ENCODE results near the gene XPO5. TPM values are rescaled to one million over a fixed set of nuclear protein-coding genes. Genes with fewer than 3 reads are reported as not detected.
A peak's percentile ranks its signal among the peaks of the same experiment; 100 is the strongest.
"Not testable (repeated sequence)": the region's sequence is repeated elsewhere in the genome, so short reads cannot be mapped to it uniquely, and the experiment has no call there.

Gene XPO5
- total RNA-seq, 8 experiments from 2014 or later: 29.4 to 70.9 (median 38.8) TPM

GRCh38 chr6:43575105-43575771 is 600 bp downstream of the XPO5 start:
- 0 to 7% (median 0%) methylated on average over 1 to 15 of the region's 38 CpGs; no CpG with 5 or more reads in 1 of the 10 experiments for WGBS, 10 experiments
- Histone ChIP-seq H3K4me1 (replicated peaks in 1 of 2) (peaks cover 24% of the 10 kb centered on the region in 2 donors), H3K27ac (peak overlapping the region; percentile 37 to 87), H3K4me3 (peak overlapping the region; percentile 72 to 99 (median 87))
- peak in 3 of 8 experiments; percentile 18 to 49 (median 38) for ATAC-seq (replicated peaks in 6 of 8)
- in situ Hi-C loops (cut with MboI; ENCODE audit: low pct_unique_long_range_greater_than_20kb in 2 of 9, low sequenced_read_pairs in 9 of 9, unreplicated experiment in 9 of 9): no loop called here

- H3K4me3 ChIP-seq: no peak overlapping the region
- 80 to 100% (median 98%) methylated on average over 1 to 4 of the region's 4 CpGs; no CpG with 5 or more reads in 4 of the 10 experiments for WGBS, 10 experiments
- ATAC-seq (replicated peaks in 6 of 8): no peak
- in situ Hi-C loops (cut with MboI; ENCODE audit: low pct_unique_long_range_greater_than_20kb in 2 of 9, low sequenced_read_pairs in 9 of 9, unreplicated experiment in 9 of 9): no loop called here
- no peak overlapping the region for H3K27ac ChIP-seq
- peaks cover 11 to 18% of the 10 kb centered on the region in 2 donors for H3K4me1 ChIP-seq (replicated peaks in 1 of 2)
Measured at GRCh38 chr6:43572015-43572414, 3.8 kb downstream of the XPO5 start.

DNA sequence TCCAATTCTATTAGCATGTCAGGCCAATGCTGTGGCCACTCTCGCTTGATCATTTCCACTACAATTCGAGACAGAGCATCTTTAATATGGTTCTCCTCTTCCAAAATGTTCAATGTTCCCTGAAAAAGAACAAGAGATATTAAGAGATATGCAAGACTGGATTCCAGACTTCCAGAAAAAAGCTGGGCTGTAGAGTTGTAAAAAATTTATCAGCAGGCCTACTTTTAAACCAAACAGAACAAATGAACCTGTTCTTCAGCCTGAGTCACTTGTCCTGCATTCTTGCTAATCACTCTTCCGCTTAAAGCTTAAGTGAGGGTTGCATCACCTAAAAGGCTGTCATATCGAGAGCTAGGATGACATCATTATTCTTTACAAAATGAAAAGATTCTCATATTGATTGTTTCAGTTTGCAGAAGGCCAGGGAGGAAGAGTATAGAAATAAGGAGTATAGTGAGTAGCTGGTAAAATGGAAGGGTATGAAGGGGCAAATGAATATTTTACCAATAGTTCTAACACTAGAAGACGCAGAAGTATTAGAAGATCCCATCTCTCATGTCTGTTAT is 4.9 kb downstream of the XPO5 start:
- 42 to 96% (median 77%) methylated on average over 2 to 5 of the region's 5 CpGs for WGBS, 10 experiments
- peaks cover 7 to 17% of the 10 kb centered on the region in 2 donors for H3K4me1 ChIP-seq (replicated peaks in 1 of 2)
- in situ Hi-C loops (cut with MboI; ENCODE audit: low pct_unique_long_range_greater_than_20kb in 2 of 9, low sequenced_read_pairs in 9 of 9, unreplicated experiment in 9 of 9): no loop called here
- peak overlapping the region; percentile 65 to 70 for H3K27ac ChIP-seq
- H3K4me3 ChIP-seq: no peak overlapping the region
- peak in 4 of 8 experiments; percentile 8 to 47 (median 23) for ATAC-seq (replicated peaks in 6 of 8)

- Histone ChIP-seq H3K4me3 (no peak overlapping the region), H3K27ac (no peak overlapping the region), H3K4me1 (replicated peaks in 1 of 2) (no peaks in the 10 kb centered on the region)
- no peak for ATAC-seq (replicated peaks in 6 of 8)
- in situ Hi-C loops (cut with MboI; ENCODE audit: low pct_unique_long_range_greater_than_20kb in 2 of 9, low sequenced_read_pairs in 9 of 9, unreplicated experiment in 9 of 9): no loop called here
Measured at GRCh38 chr6:43559328-43559727, 16.5 kb downstream of the XPO5 start.

DNA sequence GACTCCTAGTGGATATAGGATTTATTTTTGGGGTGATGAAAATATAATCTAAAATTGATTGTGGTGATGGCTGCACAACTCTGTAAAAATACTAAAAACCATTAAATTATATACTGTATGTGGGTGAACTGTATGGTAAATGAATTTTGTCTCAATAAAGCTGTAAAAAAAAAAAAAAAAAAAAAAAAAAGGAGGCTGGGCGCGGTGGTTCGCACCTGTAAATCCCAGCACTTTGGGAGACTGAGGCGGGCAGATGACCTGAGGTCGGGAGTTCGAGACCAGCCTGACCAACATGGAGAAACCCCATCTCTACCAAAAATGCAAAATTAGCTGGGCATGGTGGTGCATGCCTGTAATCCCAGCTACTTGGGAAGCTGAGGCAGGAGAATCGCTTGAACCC is 18.2 kb downstream of the XPO5 start:
- WGBS, 10 experiments: 91 to 100% (median 97%) methylated on average over 3 to 7 of the region's 7 CpGs; no CpG with 5 or more reads in 3 of the 10 experiments
- in situ Hi-C loops (cut with MboI; ENCODE audit: low pct_unique_long_range_greater_than_20kb in 2 of 9, low sequenced_read_pairs in 9 of 9, unreplicated experiment in 9 of 9); H3K4me1 ChIP-seq (replicated peaks in 1 of 2); H3K27ac ChIP-seq; H3K4me3 ChIP-seq; ATAC-seq (replicated peaks in 6 of 8): not testable (repeated sequence)

DNA sequence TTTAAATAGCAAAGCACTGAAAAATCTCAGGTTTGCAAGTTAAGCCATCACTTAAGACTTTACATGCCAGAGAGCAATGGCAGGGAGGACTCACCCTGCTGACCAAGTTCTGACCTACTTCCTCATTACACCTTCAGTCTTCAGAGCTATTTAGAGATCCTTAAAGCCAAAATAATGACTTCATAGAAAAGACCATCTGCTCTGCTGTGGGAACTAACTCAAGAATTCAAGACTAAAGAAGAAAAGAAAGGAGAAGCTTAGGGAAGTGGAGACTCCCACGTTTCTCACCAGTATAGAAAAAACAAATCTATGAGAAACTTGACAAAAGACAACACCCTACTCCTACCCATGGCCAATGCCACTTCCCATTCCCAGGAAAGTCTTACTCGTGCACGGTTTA is 28.6 kb downstream of the XPO5 start:
- no peak for ATAC-seq (replicated peaks in 6 of 8)
- Histone ChIP-seq H3K4me3 (no peak overlapping the region), H3K27ac (no peak overlapping the region), H3K4me1 (replicated peaks in 1 of 2) (no peaks in the 10 kb centered on the region)
- WGBS, 10 experiments: 63 to 100% (median 93%) methylated on average over 1 to 3 of the region's 3 CpGs; no CpG with 5 or more reads in 2 of the 10 experiments
- in situ Hi-C loops (cut with MboI; ENCODE audit: low pct_unique_long_range_greater_than_20kb in 2 of 9, low sequenced_read_pairs in 9 of 9, unreplicated experiment in 9 of 9): no loop called here

DNA sequence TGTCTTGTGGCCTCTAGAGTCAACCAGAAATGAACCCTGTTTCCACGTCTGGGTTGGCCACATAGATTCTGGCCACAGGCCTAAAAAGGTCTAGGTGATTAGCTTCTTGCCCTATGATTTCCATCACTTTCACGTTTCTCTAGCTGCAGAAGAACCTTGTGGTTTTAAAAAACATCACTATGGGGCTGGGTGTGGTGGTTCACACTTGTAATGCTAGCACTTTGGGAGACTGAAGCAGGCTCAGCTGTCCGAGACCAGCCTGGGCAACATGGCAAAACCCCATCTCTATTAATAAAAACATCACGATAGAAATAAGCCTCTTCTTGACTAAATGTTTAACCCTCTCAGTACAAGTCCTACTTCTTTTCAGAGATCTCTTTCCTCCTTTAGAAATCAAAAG is 31.4 kb downstream of the XPO5 start:
- ATAC-seq (replicated peaks in 6 of 8): no peak
- WGBS, 10 experiments: 42 to 100% (median 87%) methylated on average over 1 to 4 of the region's 4 CpGs; no CpG with 5 or more reads in 2 of the 10 experiments

GRCh38 chr6:43541774-43542471 is 33.9 kb downstream of the XPO5 start:
- 92 to 100% (median 99%) methylated on average over 1 to 8 of the region's 8 CpGs for WGBS, 10 experiments
- H3K4me1 ChIP-seq (replicated peaks in 1 of 2): no peaks in the 10 kb centered on the region
- H3K4me3 ChIP-seq: no peak overlapping the region
- no peak for ATAC-seq (replicated peaks in 6 of 8)
- in situ Hi-C loops (cut with MboI; ENCODE audit: low pct_unique_long_range_greater_than_20kb in 2 of 9, low sequenced_read_pairs in 9 of 9, unreplicated experiment in 9 of 9): no loop called here
- H3K27ac ChIP-seq: no peak overlapping the region

More for the DNA sequence above, 31.4 kb downstream of the XPO5 start:
- in situ Hi-C loops (cut with MboI; ENCODE audit: low pct_unique_long_range_greater_than_20kb in 2 of 9, low sequenced_read_pairs in 9 of 9, unreplicated experiment in 9 of 9): no loop called here
- Histone ChIP-seq H3K4me3 (no peak overlapping the region), H3K4me1 (replicated peaks in 1 of 2) (no peaks in the 10 kb centered on the region), H3K27ac (no peak overlapping the region)

DNA sequence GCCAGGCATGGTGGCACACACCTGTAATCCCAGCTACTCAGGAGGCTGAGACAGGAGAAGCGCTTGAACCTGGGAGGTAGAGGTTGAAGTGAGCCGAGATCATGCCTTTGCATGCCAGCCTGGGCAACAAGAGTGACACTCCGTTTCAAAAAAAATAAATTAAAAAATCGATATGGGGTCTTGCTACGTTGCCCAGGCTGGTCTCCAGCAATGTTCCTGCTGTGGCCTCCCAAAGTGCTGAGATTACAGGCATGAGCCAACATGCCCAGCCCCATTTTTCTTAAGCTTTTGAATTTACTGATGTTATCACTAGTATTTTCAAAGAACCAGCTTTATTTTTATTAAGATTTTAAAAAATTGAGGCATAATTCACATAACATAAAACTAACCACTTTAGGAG is 35.3 kb downstream of the XPO5 start:
- no peak overlapping the region for H3K4me3 ChIP-seq
- 80 to 100% (median 100%) methylated on average over 1 to 5 of the region's 5 CpGs for WGBS, 10 experiments
- no peaks in the 10 kb centered on the region for H3K4me1 ChIP-seq (replicated peaks in 1 of 2)
- in situ Hi-C loops (cut with MboI; ENCODE audit: low pct_unique_long_range_greater_than_20kb in 2 of 9, low sequenced_read_pairs in 9 of 9, unreplicated experiment in 9 of 9): no loop called here
- no peak overlapping the region for H3K27ac ChIP-seq
- no peak for ATAC-seq (replicated peaks in 6 of 8)

GRCh38 chr6:43539409-43539808 is 36.4 kb downstream of the XPO5 start:
- ATAC-seq (replicated peaks in 6 of 8); in situ Hi-C loops (cut with MboI; ENCODE audit: low pct_unique_long_range_greater_than_20kb in 2 of 9, low sequenced_read_pairs in 9 of 9, unreplicated experiment in 9 of 9); H3K4me3 ChIP-seq; H3K4me1 ChIP-seq (replicated peaks in 1 of 2); H3K27ac ChIP-seq: not testable (repeated sequence)
- WGBS, 10 experiments: 92 to 100% (median 100%) methylated on average over 4 to 7 of the region's 20 CpGs; no CpG with 5 or more reads in 5 of the 10 experiments

DNA sequence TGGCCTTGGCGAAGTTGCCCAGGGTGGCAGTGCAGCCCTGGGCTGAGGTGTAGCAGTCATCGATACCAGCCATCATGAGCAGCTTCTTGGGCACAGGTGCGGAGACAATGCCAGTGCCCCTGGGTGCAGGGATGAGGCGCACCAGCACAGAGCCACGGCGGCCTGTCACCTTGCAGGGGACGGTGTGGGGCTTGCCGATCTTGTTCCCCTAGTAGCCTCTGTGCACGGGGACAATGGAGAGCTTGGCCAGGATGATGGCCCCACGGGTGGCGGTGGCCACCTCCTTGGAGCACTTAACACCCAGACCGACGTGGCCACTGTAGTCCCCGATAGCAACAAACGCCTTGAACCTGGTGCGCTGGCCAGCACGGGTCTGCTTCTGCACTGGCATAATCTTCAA is 36.9 kb downstream of the XPO5 start:
- no CpG with 5 or more reads among the region's 17 CpGs for WGBS, 10 experiments
- ATAC-seq (replicated peaks in 6 of 8); H3K27ac ChIP-seq; H3K4me3 ChIP-seq; H3K4me1 ChIP-seq (replicated peaks in 1 of 2); in situ Hi-C loops (cut with MboI; ENCODE audit: low pct_unique_long_range_greater_than_20kb in 2 of 9, low sequenced_read_pairs in 9 of 9, unreplicated experiment in 9 of 9): not testable (repeated sequence)

DNA sequence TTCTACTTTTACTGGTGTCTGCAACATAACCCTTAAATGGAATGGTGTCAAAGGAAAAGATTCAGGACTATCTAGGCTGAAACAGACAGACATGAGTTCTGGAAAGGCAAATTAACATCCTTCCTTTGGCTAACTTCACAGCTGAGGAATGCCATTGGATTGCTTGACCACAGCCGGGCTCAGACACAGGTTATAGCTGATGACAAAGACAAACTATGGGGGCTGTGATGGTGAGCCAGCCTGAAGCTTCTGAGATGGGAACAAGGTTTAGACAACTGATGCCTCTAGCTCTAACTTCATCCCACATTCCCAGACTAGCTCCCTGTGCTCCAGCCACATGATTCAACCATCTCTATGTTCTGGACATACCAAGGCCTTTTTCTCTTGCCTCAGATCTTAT is 43.6 kb downstream of the XPO5 start:
- WGBS, 10 experiments: 60 to 100% (median 89%) methylated on average over 1 of the region's 1 CpG; no CpG with 5 or more reads in 6 of the 10 experiments
- ATAC-seq (replicated peaks in 6 of 8): no peak
- no peak overlapping the region for H3K27ac ChIP-seq

GRCh38 chr6:43524483-43524961 is 51.3 kb downstream of the XPO5 start:
- H3K27ac ChIP-seq: no peak overlapping the region
- ATAC-seq (replicated peaks in 6 of 8): peak in 1 of 8 experiments; percentile 8
- H3K4me1 ChIP-seq (replicated peaks in 1 of 2): no peaks in the 10 kb centered on the region
- H3K4me3 ChIP-seq: no peak overlapping the region
- in situ Hi-C loops (cut with MboI; ENCODE audit: low pct_unique_long_range_greater_than_20kb in 2 of 9, low sequenced_read_pairs in 9 of 9, unreplicated experiment in 9 of 9): loop anchor here in 2 of 9 experiments (25.0 kb wide), 2 partner anchors 137 to 262 kb away; no protein-coding TSS in a partner anchor
- 55 to 100% (median 90%) methylated on average over 1 to 10 of the region's 10 CpGs; no CpG with 5 or more reads in 3 of the 10 experiments for WGBS, 10 experiments

More for the DNA sequence above, 43.6 kb downstream of the XPO5 start:
- no peak overlapping the region for H3K4me3 ChIP-seq
- in situ Hi-C loops (cut with MboI; ENCODE audit: low pct_unique_long_range_greater_than_20kb in 2 of 9, low sequenced_read_pairs in 9 of 9, unreplicated experiment in 9 of 9): no loop called here
- no peaks in the 10 kb centered on the region for H3K4me1 ChIP-seq (replicated peaks in 1 of 2)
